Mesenchymal stem cell (in vitro differentiated cells and primary cell): Measurements from ENCODE around the gene CCDC97.
A peak's percentile ranks its signal among the peaks of the same experiment; 100 is the strongest.

ENCODE experiments used
- DNase-seq: peaks from one replicate; pipeline ENCODE4 v3.0.0-alpha.2; 2013
- H2AFZ ChIP-seq: one replicate; pipeline ENCODE4 v1.6.1; 2013; ENCODE audit warnings: low read depth, mild to moderate bottlenecking, control low read depth, inconsistent platforms, low read length, moderate library complexity
- H2AK5ac ChIP-seq: 2 replicates; pipeline ENCODE4 v1.6.1; 2013; ENCODE audit warnings: low read length, moderate library complexity, mild to moderate bottlenecking, inconsistent platforms; ENCODE audit not compliant: severe bottlenecking
- H2BK120ac ChIP-seq: one replicate; pipeline ENCODE4 v1.6.1; 2013; ENCODE audit warnings: low read depth, mild to moderate bottlenecking, inconsistent platforms, low read length, moderate library complexity
- H2BK12ac ChIP-seq, 2 experiments: one replicate each; pipeline ENCODE4 v1.6.1; 2013; ENCODE audit warnings: inconsistent platforms in 2 of 2, low read length in 2 of 2, mild to moderate bottlenecking in 2 of 2, moderate library complexity in 2 of 2, control low read depth in 1 of 2
- H2BK15ac ChIP-seq: one replicate; pipeline ENCODE4 v1.6.1; 2013; ENCODE audit warnings: mild to moderate bottlenecking, low read depth, inconsistent platforms; ENCODE audit not compliant: poor library complexity, severe bottlenecking
- H2BK5ac ChIP-seq: 2 replicates; pipeline ENCODE4 v1.6.1; 2013; ENCODE audit warnings: low read depth, mild to moderate bottlenecking, low read length, control low read depth, inconsistent platforms; ENCODE audit not compliant: poor library complexity, severe bottlenecking
- H3K14ac ChIP-seq, 2 experiments: one replicate each; pipeline ENCODE4 v1.6.1; 2013; ENCODE audit warnings: inconsistent platforms in 2 of 2, low read length in 2 of 2, control low read depth in 1 of 2, mild to moderate bottlenecking in 1 of 2, moderate library complexity in 1 of 2
- H3K18ac ChIP-seq, 2 experiments: one replicate each; pipeline ENCODE4 v1.6.1; 2013; ENCODE audit warnings: inconsistent platforms in 2 of 2, low read length in 2 of 2, control low read depth in 1 of 2, low read depth in 1 of 2, mild to moderate bottlenecking in 1 of 2
- H3K23ac ChIP-seq, 2 experiments: one replicate each; pipeline ENCODE4 v1.6.1; 2013; ENCODE audit warnings: inconsistent platforms in 2 of 2, low read length in 2 of 2, mild to moderate bottlenecking in 2 of 2, moderate library complexity in 2 of 2, control low read depth in 1 of 2
- H3K27ac ChIP-seq: 2 replicates; pipeline ENCODE4 v1.5.1; 2013; ENCODE audit warnings: mild to moderate bottlenecking, moderate library complexity, low read length, control low read depth, inconsistent platforms; ENCODE audit not compliant: poor library complexity, severe bottlenecking
- H3K27me3 ChIP-seq, 2 experiments: 2 replicates each; pipeline versions ENCODE4 v1.6.1 to v1.7.0; 2013; ENCODE audit warnings: low read length in 2 of 2, mild to moderate bottlenecking in 2 of 2, moderate library complexity in 2 of 2, control low read depth in 1 of 2, inconsistent platforms in 1 of 2; ENCODE audit not compliant: control insufficient read depth in 1 of 2, insufficient read depth in 1 of 2
- H3K36me3 ChIP-seq, 2 experiments: 2 replicates each; pipeline versions ENCODE4 v1.6.1 to v1.7.0; 2013; ENCODE audit warnings: low read length in 2 of 2, control low read depth in 1 of 2, inconsistent platforms in 1 of 2, low read depth in 1 of 2, mild to moderate bottlenecking in 1 of 2; ENCODE audit not compliant: insufficient read depth in 2 of 2, control insufficient read depth in 1 of 2
- H3K4ac ChIP-seq, 2 experiments: one replicate each; pipeline ENCODE4 v1.6.1; 2013; ENCODE audit warnings: inconsistent platforms in 2 of 2, low read length in 2 of 2, mild to moderate bottlenecking in 2 of 2, moderate library complexity in 2 of 2, control low read depth in 1 of 2, low read depth in 1 of 2
- H3K4me1 ChIP-seq: 2 replicates; pipeline ENCODE4 v1.6.1; 2013; ENCODE audit warnings: low read depth, low read length, control low read depth; ENCODE audit not compliant: control insufficient read depth, insufficient read depth
- H3K4me2 ChIP-seq: 2 replicates; pipeline ENCODE4 v1.6.1; 2013; ENCODE audit warnings: low read length, mild to moderate bottlenecking, inconsistent platforms; ENCODE audit not compliant: poor library complexity, severe bottlenecking
- H3K4me3 ChIP-seq, 2 experiments: 2 replicates each; pipeline versions ENCODE4 v1.5.1 to v1.7.0; 2013; ENCODE audit warnings: low read length in 2 of 2, mild to moderate bottlenecking in 2 of 2, control low read depth in 1 of 2, low read depth in 1 of 2; ENCODE audit not compliant: insufficient read depth in 1 of 2
- H3K79me1 ChIP-seq: replicated peaks from 2 replicates; pipeline ENCODE4 v1.6.1; 2013; ENCODE audit warnings: mild to moderate bottlenecking, control low read depth, low read length, inconsistent platforms; ENCODE audit not compliant: poor library complexity, severe bottlenecking
- H3K9ac ChIP-seq: 2 replicates; pipeline ENCODE4 v1.7.0; 2013; ENCODE audit warnings: mild to moderate bottlenecking, low read length, moderate library complexity
- H3K9me3 ChIP-seq: 2 replicates; pipeline ENCODE4 v1.7.0; 2013; ENCODE audit warnings: mild to moderate bottlenecking, low read length; ENCODE audit not compliant: control insufficient read depth
- H4K8ac ChIP-seq: one replicate; pipeline ENCODE4 v1.6.1; 2013; ENCODE audit warnings: inconsistent platforms, mild to moderate bottlenecking, low read length, moderate library complexity
- H4K91ac ChIP-seq: one replicate; pipeline ENCODE4 v1.6.1; 2013; ENCODE audit warnings: mild to moderate bottlenecking, low read length, inconsistent platforms
- WGBS: methylation state at CpG from one replicate; pipeline ENCODE4 v1.1.7; 2013; ENCODE audit warnings: mixed read lengths; 5-methylcytosine and 5-hydroxymethylcytosine counted together

CCDC97 gene

DNA sequence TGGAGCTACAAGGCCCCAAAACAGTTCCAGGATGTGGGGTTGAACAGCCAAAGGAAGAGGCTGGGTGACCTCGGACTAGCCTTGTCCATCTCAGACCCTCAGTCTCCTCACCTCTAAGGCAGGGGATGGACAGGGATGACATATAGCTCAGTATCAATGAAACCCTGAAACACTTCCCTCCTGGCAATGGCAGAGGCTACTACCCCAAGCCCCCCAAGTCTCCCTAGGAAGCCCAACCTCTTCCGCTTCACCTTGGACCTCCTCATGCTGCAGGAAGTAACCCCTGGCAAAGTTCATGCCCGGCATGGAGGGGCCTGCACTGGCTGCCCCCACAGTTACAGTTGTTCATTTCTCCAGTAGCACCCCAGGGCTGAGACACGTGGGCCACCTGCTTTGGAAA is 10.6 kb downstream of the CCDC97 start:
- Histone ChIP-seq H2BK120ac (no peak overlapping the region), H2BK15ac (no peak overlapping the region), H2AK5ac (no peak overlapping the region), H3K14ac (no peak overlapping the region), H3K4me2 (no peak overlapping the region), H4K8ac (no peak overlapping the region), H2BK12ac (peak overlapping the region in 1 of 2 experiments; percentile 90), H3K4me3 (no peak overlapping the region), H3K9me3 (no peaks in the 10 kb centered on the region), H3K27ac (no peak overlapping the region), H3K36me3 (peaks cover 56 to 58% of the 10 kb centered on the region in 2 experiments), H3K4ac (no peak overlapping the region), H3K27me3 (no peaks in the 10 kb centered on the region), H3K9ac (no peak overlapping the region), H4K91ac (no peak overlapping the region), H3K23ac (no peak overlapping the region), H3K18ac (no peak overlapping the region), H3K4me1 (peaks cover 55% of the 10 kb centered on the region), H2BK5ac (no peak overlapping the region), H3K79me1 (peaks cover 9% of the 10 kb centered on the region), H2AFZ (no peak overlapping the region)
- no peak for DNase-seq
- WGBS, result 96% methylated on average over 4 of the region's 4 CpGs

DNA sequence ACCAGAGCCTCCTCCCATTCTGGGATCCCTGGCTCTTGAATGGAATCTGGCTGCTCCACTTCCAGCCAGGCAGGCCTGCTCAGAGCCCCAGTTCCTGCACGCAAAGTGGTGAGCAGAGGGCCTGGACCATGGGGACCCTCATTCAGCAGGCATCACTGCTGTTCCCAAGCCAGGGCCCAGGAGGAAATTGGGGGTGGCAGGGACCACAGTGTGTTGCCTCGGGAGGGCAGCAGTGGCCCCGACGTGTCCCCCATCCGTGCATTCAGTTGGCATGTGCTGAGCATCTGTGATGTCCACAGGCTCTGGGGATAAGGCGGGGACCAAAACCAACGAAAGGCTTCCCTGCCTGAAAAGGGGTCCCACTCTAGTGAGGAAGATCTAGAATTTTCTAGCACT is 11.2 kb downstream of the CCDC97 start:
- Histone ChIP-seq H2BK5ac (no peak overlapping the region), H3K36me3 (peaks cover 51 to 52% of the 10 kb centered on the region in 2 experiments), H2AK5ac (peak overlapping the region; percentile 41), H3K27ac (peak overlapping the region; percentile 98), H3K79me1 (peaks cover 7% of the 10 kb centered on the region), H2BK12ac (peak overlapping the region; percentile 32 to 90), H3K4ac (peak overlapping the region in 1 of 2 experiments; percentile 62), H3K4me1 (peaks cover 61% of the 10 kb centered on the region), H4K91ac (peak overlapping the region; percentile 93), H3K4me3 (no peak overlapping the region), H2BK120ac (peak overlapping the region; percentile 93), H3K9ac (peak overlapping the region; percentile 1), H3K14ac (peak overlapping the region in 1 of 2 experiments; percentile 50), H3K4me2 (no peak overlapping the region), H3K9me3 (no peaks in the 10 kb centered on the region), H2BK15ac (no peak overlapping the region), H3K18ac (peak overlapping the region; percentile 78 to 89), H2AFZ (no peak overlapping the region), H3K23ac (no peak overlapping the region), H4K8ac (peak overlapping the region; percentile 92), H3K27me3 (no peaks in the 10 kb centered on the region)
- DNase-seq, result no peak
- WGBS, result 86% methylated on average over 7 of the region's 7 CpGs

DNA sequence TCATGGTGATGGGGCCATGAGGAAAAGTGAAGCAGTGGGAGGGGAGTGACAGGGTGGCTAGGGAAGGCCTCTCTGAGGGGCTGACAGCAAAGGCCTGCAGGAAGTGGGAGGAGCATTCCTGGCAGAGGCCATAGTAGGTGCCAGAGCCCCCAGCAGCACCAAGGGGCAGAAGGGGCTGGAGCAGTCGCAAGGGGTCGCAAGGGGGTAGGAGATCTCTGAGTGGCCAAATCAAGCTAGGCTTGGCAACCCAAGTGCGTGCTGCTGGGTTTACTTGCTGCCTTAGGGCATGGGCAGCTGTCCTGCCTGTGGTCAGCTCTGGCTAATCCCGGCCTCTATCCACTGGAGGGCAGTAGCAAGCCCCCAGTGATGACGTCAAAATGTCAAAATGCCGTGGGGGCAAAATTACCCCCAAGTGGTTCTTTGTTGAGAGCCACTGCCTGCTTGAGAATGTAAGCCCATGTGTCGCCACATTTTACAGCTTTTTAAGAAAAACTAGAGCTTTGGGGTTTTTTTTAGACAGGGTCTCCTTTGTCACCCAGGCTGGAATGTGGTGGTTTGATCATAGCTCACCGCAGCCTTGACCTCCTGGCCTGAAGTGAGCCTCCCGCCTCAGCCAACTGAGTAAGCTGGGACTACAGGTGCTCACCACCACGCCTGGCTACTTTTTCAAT is 11.8 kb downstream of the CCDC97 start:
- Histone ChIP-seq H3K27ac (peak overlapping the region; percentile 98), H3K4me2 (no peak overlapping the region), H3K23ac (no peak overlapping the region), H4K91ac (peak overlapping the region; percentile 100), H2AK5ac (peak overlapping the region; percentile 41), H3K4ac (peak overlapping the region; percentile 62 to 96), H2BK5ac (no peak overlapping the region), H3K9ac (peak overlapping the region; percentile 82), H3K79me1 (peaks cover 1% of the 10 kb centered on the region), H3K27me3 (no peaks in the 10 kb centered on the region), H3K18ac (peak overlapping the region; percentile 88 to 89), H3K9me3 (no peaks in the 10 kb centered on the region), H3K4me1 (peaks cover 64% of the 10 kb centered on the region), H3K14ac (peak overlapping the region in 1 of 2 experiments; percentile 26), H2BK12ac (peak overlapping the region; percentile 32 to 91), H3K4me3 (no peak overlapping the region), H4K8ac (peak overlapping the region; percentile 92), H2BK15ac (peak overlapping the region; percentile 26), H3K36me3 (peaks cover 45 to 46% of the 10 kb centered on the region in 2 experiments), H2AFZ (no peak overlapping the region), H2BK120ac (peak overlapping the region; percentile 93)
- 18% methylated on average over 10 of the region's 10 CpGs for WGBS
- peak; percentile 92 for DNase-seq

DNA sequence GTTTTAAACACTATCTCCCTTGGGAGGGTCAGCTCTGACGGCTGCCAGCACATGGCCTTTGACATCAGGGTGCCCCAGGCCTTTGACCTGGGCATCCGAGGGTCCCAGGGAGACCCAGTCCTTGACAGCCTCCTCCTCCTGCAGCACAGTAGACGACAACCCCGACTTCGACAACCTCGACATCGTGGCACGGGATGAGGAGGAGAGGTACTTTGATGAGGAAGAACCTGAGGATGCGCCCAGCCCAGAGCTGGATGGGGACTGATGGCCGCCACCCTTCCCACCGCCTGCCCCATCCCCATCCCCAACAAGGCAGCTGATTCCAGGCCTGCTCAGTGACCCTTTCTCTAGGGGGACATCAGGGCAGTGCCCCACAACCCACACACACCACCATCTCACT is 12.5 kb downstream of the CCDC97 start:
- Histone ChIP-seq H3K79me1 (no peaks in the 10 kb centered on the region), H3K9ac (peak overlapping the region; percentile 82), H3K36me3 (peaks cover 40 to 42% of the 10 kb centered on the region in 2 experiments), H3K4me3 (peak overlapping the region in 1 of 2 experiments; percentile 35), H3K18ac (peak overlapping the region; percentile 84 to 88), H3K4me2 (no peak overlapping the region), H3K23ac (no peak overlapping the region), H4K8ac (peak overlapping the region; percentile 96), H2BK5ac (peak overlapping the region; percentile 95), H2BK15ac (peak overlapping the region; percentile 39), H2BK120ac (peak overlapping the region; percentile 93), H3K14ac (peak overlapping the region in 1 of 2 experiments; percentile 2), H3K27me3 (no peaks in the 10 kb centered on the region), H3K27ac (peak overlapping the region; percentile 98), H3K4ac (peak overlapping the region; percentile 53 to 96), H4K91ac (peak overlapping the region; percentile 100), H3K4me1 (peaks cover 70% of the 10 kb centered on the region), H2BK12ac (peak overlapping the region; percentile 64 to 91), H3K9me3 (no peaks in the 10 kb centered on the region), H2AK5ac (peak overlapping the region; percentile 99), H2AFZ (no peak overlapping the region)
- no peak for DNase-seq
- 82% methylated on average over 11 of the region's 11 CpGs for WGBS
